Calu3 (cell line): ENCODE measurements around the gene PAX3. TPM values are rescaled to one million over a fixed set of nuclear protein-coding genes. Genes with fewer than 3 reads are reported as not detected.

ENCODE experiments used
- BruUV-seq: library from RNA; stranded (reverse); fragments of 400-500 nt; replicated peaks from 2 replicates; lab custom pipeline; 2021; lab: Mats Ljungman, UMichigan
- CTCF ChIA-PET: fragments of 300-600 bp; sonication (Branson Sonifier 250); formaldehyde crosslinking; loops from one replicate; lab custom pipeline; 2022; ENCODE audit warnings: antibody characterized with exemption; lab: Charles Lee
- DNase-seq: peaks from one replicate; pipeline ENCODE4 v3.0.0; 2022
- H3K27ac Mint-ChIP-seq: one replicate; pipeline ENCODE4 v1.8.0; 2022; ENCODE audit warnings: mixed read lengths; ENCODE audit not compliant: unreplicated experiment
- H3K27me3 Mint-ChIP-seq: one replicate; pipeline ENCODE4 v1.8.0; 2022; ENCODE audit warnings: mixed read lengths; ENCODE audit not compliant: unreplicated experiment
- H3K36me3 Mint-ChIP-seq: one replicate; pipeline ENCODE4 v1.8.0; 2022; ENCODE audit warnings: mild to moderate bottlenecking, moderate library complexity, mixed read lengths; ENCODE audit not compliant: insufficient read depth, unreplicated experiment
- H3K4me1 Mint-ChIP-seq: one replicate; pipeline ENCODE4 v1.8.0; 2022; ENCODE audit warnings: mild to moderate bottlenecking, low read depth, mixed read lengths; ENCODE audit not compliant: unreplicated experiment
- H3K4me3 Mint-ChIP-seq: one replicate; pipeline ENCODE4 v1.8.0; 2022; ENCODE audit warnings: mild to moderate bottlenecking, low read depth, moderate library complexity, mixed read lengths; ENCODE audit not compliant: unreplicated experiment
- H3K9me3 Mint-ChIP-seq: one replicate; pipeline ENCODE4 v1.8.0; 2022; ENCODE audit warnings: low read depth, mixed read lengths; ENCODE audit not compliant: unreplicated experiment
- intact Hi-C: fragments of 100-400 bp; cut with micrococcal nuclease; formaldehyde crosslinking; loops from one replicate; pipeline ENCODE4 v1.10.0; 2022; ENCODE audit not compliant: unreplicated experiment
- total RNA-seq: library from RNA; stranded (reverse); gene quantifications from 2 replicates; pipeline ENCODE4 v1.2.3, GENCODE V29; 2022
- TF ChIP-seq, protein P1 (sequence below): fragments of 200-600 bp; IDR thresholded peaks from one replicate; pipeline ENCODE4 v1.8.0; 2022; ENCODE audit warnings: antibody characterized with exemption; ENCODE audit not compliant: unreplicated experiment

The PAX3 gene
- total RNA-seq, 1 experiment from 2014 or later = not detected

DNA sequence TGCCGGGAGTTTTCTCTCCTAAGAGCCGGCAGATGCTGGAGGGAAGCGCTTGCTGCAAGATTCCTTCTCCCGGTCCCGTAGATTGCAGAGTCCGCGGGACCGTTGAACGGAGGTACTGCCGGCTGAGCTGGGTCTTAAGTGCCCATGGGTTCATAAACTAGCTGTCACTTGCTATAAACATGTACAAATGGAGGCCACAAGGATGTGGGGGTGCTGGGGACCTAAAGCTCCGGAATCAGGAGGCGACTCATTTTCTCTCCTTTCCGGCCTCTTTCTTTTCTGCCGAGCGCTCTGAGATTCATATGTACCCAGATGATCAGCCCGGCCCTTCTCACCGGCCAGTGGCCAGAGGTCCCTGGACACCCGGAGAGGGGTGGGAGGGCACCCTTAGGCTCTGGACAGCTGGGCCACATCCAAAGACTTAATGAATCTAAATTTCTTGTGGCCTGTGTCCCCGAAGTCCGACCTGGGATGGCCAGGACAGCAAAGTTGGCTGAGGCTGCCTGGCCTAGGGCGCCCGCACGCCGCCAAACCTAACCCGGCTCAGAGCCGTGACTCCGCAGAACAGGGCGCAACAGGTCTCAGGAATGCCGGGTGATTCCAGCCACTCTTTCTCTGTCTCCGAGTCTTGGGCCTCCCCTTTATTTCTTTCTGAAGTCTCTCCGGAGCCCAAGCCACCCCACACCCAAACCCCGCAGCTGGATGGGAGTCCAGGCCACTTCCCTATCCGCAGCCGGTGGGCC, 2.4 kb upstream of the PAX3 start:
- Mint-ChIP-seq H3K36me3 (peaks cover 8% of the 10 kb centered on the region), H3K27ac (no peak overlapping the region), H3K4me1 (peaks cover 19% of the 10 kb centered on the region), H3K4me3 (no peak overlapping the region), H3K9me3 (peaks cover 5% of the 10 kb centered on the region), H3K27me3 (peaks cover 88% of the 10 kb centered on the region)
- intact Hi-C loops = no loop called here
- TF ChIP-seq, protein P1, sequence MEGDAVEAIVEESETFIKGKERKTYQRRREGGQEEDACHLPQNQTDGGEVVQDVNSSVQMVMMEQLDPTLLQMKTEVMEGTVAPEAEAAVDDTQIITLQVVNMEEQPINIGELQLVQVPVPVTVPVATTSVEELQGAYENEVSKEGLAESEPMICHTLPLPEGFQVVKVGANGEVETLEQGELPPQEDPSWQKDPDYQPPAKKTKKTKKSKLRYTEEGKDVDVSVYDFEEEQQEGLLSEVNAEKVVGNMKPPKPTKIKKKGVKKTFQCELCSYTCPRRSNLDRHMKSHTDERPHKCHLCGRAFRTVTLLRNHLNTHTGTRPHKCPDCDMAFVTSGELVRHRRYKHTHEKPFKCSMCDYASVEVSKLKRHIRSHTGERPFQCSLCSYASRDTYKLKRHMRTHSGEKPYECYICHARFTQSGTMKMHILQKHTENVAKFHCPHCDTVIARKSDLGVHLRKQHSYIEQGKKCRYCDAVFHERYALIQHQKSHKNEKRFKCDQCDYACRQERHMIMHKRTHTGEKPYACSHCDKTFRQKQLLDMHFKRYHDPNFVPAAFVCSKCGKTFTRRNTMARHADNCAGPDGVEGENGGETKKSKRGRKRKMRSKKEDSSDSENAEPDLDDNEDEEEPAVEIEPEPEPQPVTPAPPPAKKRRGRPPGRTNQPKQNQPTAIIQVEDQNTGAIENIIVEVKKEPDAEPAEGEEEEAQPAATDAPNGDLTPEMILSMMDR = no peak
- no TSS peak for BruUV-seq
- CTCF ChIA-PET = no interaction called here
- DNase-seq = no peak

DNA sequence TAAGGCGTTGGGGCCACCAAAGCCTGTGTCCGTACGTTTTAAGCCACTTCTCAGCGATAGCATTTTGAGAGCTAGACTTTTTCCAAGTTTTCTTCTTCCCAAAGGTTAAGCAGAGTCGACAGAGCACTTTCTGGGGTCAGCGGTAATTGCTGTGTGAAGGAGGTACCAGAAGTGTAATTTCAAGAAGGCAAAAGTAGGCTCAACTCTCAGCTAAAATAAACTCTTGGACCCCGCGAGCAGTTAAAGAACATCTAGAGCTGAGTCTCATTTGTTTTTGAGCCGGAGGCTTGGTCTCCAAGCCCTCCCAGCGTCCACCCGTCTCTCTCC, 1.9 kb upstream of the PAX3 start:
- peaks cover 16% of the 10 kb centered on the region for H3K4me1 Mint-ChIP-seq
- H3K27me3 Mint-ChIP-seq = peaks cover 88% of the 10 kb centered on the region
- peaks cover 4% of the 10 kb centered on the region for H3K36me3 Mint-ChIP-seq
- no peak overlapping the region for H3K4me3 Mint-ChIP-seq
- intact Hi-C loops = no loop called here
- no peak for DNase-seq
- H3K27ac Mint-ChIP-seq = no peak overlapping the region
- CTCF ChIA-PET = no interaction called here
- peaks cover 5% of the 10 kb centered on the region for H3K9me3 Mint-ChIP-seq
- TF ChIP-seq, protein P1 = no peak
- no TSS peak for BruUV-seq

DNA sequence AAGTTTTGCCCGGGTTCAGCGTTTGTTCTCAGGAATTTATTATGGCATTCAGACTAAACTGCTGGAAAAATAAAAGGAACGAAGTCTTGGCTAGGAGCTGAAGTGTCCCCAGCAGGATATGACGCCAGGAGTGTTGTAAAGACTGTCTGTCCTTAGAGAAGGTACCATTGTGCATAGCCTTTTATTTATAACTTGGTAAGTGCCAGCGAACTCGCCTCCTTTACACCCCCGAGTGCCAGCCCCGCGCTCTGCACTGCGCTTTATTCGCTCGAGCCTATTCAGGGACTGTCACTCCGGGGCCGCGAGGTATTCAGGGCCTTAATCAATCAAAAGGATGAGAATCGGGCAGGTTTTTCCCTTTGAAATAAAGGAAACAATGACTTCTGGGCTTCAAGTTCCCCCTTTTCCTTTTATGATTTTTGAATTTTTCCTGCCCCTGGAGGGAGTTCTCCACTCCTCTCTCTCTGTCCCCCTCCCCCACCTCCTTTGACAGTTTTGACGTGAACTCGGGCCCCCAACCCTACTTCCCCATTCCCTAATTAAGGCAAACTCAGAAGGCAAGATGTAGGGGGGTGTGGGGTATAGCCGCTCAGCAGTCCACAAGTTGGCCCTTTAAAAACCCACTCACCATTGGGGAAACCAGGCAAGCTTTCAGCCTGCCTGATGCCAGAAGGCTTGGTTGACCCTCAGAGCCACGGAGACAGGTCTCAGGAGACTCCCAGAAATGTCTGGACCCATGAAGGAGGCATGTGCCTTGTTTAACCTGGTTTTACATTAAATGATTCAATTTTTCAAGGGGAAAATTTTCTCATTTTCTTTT, 1.3 kb upstream of the PAX3 start:
- peaks cover 88% of the 10 kb centered on the region for H3K27me3 Mint-ChIP-seq
- no peak for DNase-seq
- no peaks in the 10 kb centered on the region for H3K36me3 Mint-ChIP-seq
- peaks cover 5% of the 10 kb centered on the region for H3K9me3 Mint-ChIP-seq
- TF ChIP-seq, protein P1 = no peak
- no peak overlapping the region for H3K4me3 Mint-ChIP-seq
- intact Hi-C loops = no loop called here
- no peak overlapping the region for H3K27ac Mint-ChIP-seq
- no TSS peak for BruUV-seq
- CTCF ChIA-PET = no interaction called here
- H3K4me1 Mint-ChIP-seq = peaks cover 10% of the 10 kb centered on the region

DNA sequence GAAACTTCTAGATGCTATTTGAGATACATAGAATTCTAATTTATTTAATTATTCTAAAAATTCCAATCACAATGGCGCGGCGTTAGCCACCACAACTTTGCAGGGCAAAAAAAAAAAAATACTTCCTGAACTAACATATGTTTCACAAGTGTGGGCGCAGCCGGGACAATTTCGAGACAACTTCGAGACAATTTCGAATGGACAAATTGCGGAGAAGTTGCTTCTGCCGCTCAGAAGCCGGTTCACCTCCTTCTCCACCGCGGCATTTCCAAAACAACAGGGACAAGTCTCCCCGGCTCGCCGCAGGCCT, 842 bp downstream of the PAX3 start:
- Mint-ChIP-seq H3K9me3 (peaks cover 5% of the 10 kb centered on the region), H3K4me3 (no peak overlapping the region), H3K4me1 (no peaks in the 10 kb centered on the region), H3K36me3 (no peaks in the 10 kb centered on the region), H3K27ac (no peak overlapping the region), H3K27me3 (peaks cover 88% of the 10 kb centered on the region)
- no peak for DNase-seq
- TF ChIP-seq, protein P1 = no peak
- CTCF ChIA-PET = no interaction called here
- intact Hi-C loops = no loop called here
- no TSS peak for BruUV-seq
